Activated naive CD8-positive, alpha-beta T cell treated with anti-CD3 and anti-CD28 coated beads, Interleukin-2, amount 50 U/mL, for 24 hours (primary cell): ENCODE measurements around the gene PKD1L1.

Source experiments
- ATAC-seq: fragments of 150-1000 bp; cut with Tn5 transposase; one replicate; pipeline ENCODE4 v1.10.0; 2021
- DNase-seq: peaks from one replicate; pipeline ENCODE4 v3.0.0; 2021
- H3K27ac Mint-ChIP-seq: one replicate; pipeline ENCODE4 v1.8.0; 2021; ENCODE audit warnings: mild to moderate bottlenecking, mixed read lengths
- H3K27me3 Mint-ChIP-seq: one replicate; pipeline ENCODE4 v1.8.0; 2021; ENCODE audit warnings: mixed read lengths
- H3K36me3 Mint-ChIP-seq: one replicate; pipeline ENCODE4 v1.8.0; 2021; ENCODE audit warnings: low read depth, mixed read lengths
- H3K4me1 Mint-ChIP-seq: one replicate; pipeline ENCODE4 v1.8.0; 2021; ENCODE audit warnings: mixed read lengths
- H3K4me3 Mint-ChIP-seq: one replicate; pipeline ENCODE4 v1.8.0; 2021; ENCODE audit warnings: mild to moderate bottlenecking, moderate library complexity, mixed read lengths
- H3K9me3 Mint-ChIP-seq: one replicate; pipeline ENCODE4 v1.8.0; 2021; ENCODE audit warnings: mixed read lengths

PKD1L1 gene

GRCh38 chr7:47817917-47818316 lies 130.3 kb downstream of the PKD1L1 start:
- Mint-ChIP-seq H3K27ac (no peak overlapping the region), H3K4me3 (no peak overlapping the region)
- DNase-seq, result no peak

GRCh38 chr7:47816647-47817046 lies 131.6 kb downstream of the PKD1L1 start:
- no peaks in the 10 kb centered on the region for H3K4me1 Mint-ChIP-seq
- no peaks in the 10 kb centered on the region for H3K36me3 Mint-ChIP-seq
- DNase-seq (no peak), ATAC-seq (no peak)
- H3K27me3 Mint-ChIP-seq, result no peaks in the 10 kb centered on the region
- no peak overlapping the region for H3K27ac Mint-ChIP-seq
- no peak overlapping the region for H3K4me3 Mint-ChIP-seq
- H3K9me3 Mint-ChIP-seq, result no peaks in the 10 kb centered on the region

More at GRCh38 chr7:47817917-47818316, 130.3 kb downstream of the PKD1L1 start:
- Mint-ChIP-seq H3K27me3 (no peaks in the 10 kb centered on the region), H3K4me1 (no peaks in the 10 kb centered on the region), H3K36me3 (no peaks in the 10 kb centered on the region), H3K9me3 (no peaks in the 10 kb centered on the region)
- no peak for ATAC-seq

- no peaks in the 10 kb centered on the region for H3K4me1 Mint-ChIP-seq
- no peaks in the 10 kb centered on the region for H3K27me3 Mint-ChIP-seq
- H3K27ac Mint-ChIP-seq, result no peak overlapping the region
- no peaks in the 10 kb centered on the region for H3K36me3 Mint-ChIP-seq
- ATAC-seq (no peak), DNase-seq (no peak)
- H3K4me3 Mint-ChIP-seq, result no peak overlapping the region
- H3K9me3 Mint-ChIP-seq, result no peaks in the 10 kb centered on the region
Observed at GRCh38 chr7:47815867-47816266, 132.4 kb downstream of the PKD1L1 start.

GRCh38 chr7:47814905-47815613 lies 133.2 kb downstream of the PKD1L1 start:
- Mint-ChIP-seq H3K36me3 (no peaks in the 10 kb centered on the region), H3K27ac (no peak overlapping the region), H3K4me3 (no peak overlapping the region), H3K27me3 (no peaks in the 10 kb centered on the region), H3K9me3 (no peaks in the 10 kb centered on the region), H3K4me1 (no peaks in the 10 kb centered on the region)
- no peak for DNase-seq
- ATAC-seq, result no peak

- Mint-ChIP-seq H3K4me1 (no peaks in the 10 kb centered on the region), H3K4me3 (no peak overlapping the region), H3K27ac (no peak overlapping the region), H3K27me3 (no peaks in the 10 kb centered on the region), H3K36me3 (no peaks in the 10 kb centered on the region), H3K9me3 (no peaks in the 10 kb centered on the region)
- DNase-seq (no peak), ATAC-seq (no peak)
Observed at GRCh38 chr7:47813620-47814260, 134.5 kb downstream of the PKD1L1 start.

GRCh38 chr7:47812429-47813136 lies 135.7 kb downstream of the PKD1L1 start:
- Mint-ChIP-seq H3K36me3 (no peaks in the 10 kb centered on the region), H3K27me3 (no peaks in the 10 kb centered on the region), H3K4me1 (no peaks in the 10 kb centered on the region), H3K4me3 (no peak overlapping the region), H3K9me3 (no peaks in the 10 kb centered on the region), H3K27ac (no peak overlapping the region)
- no peak for DNase-seq
- no peak for ATAC-seq

GRCh38 chr7:47811632-47812380 lies 136.5 kb downstream of the PKD1L1 start:
- H3K27me3 Mint-ChIP-seq, result no peaks in the 10 kb centered on the region

GRCh38 chr7:47809387-47809786 lies 138.9 kb downstream of the PKD1L1 start:
- no peak overlapping the region for H3K4me3 Mint-ChIP-seq
- H3K36me3 Mint-ChIP-seq, result no peaks in the 10 kb centered on the region
- ATAC-seq (no peak), DNase-seq (no peak)
- no peaks in the 10 kb centered on the region for H3K27me3 Mint-ChIP-seq
- H3K4me1 Mint-ChIP-seq, result no peaks in the 10 kb centered on the region
- H3K27ac Mint-ChIP-seq, result no peak overlapping the region
- H3K9me3 Mint-ChIP-seq, result no peaks in the 10 kb centered on the region

More at GRCh38 chr7:47811632-47812380, 136.5 kb downstream of the PKD1L1 start:
- H3K27ac Mint-ChIP-seq, result no peak overlapping the region
- H3K4me3 Mint-ChIP-seq, result no peak overlapping the region
- H3K36me3 Mint-ChIP-seq, result no peaks in the 10 kb centered on the region
- no peak for DNase-seq
- no peaks in the 10 kb centered on the region for H3K4me1 Mint-ChIP-seq
- no peak for ATAC-seq
- no peaks in the 10 kb centered on the region for H3K9me3 Mint-ChIP-seq

GRCh38 chr7:47808321-47808720 lies 139.9 kb downstream of the PKD1L1 start:
- ATAC-seq, result no peak
- Mint-ChIP-seq H3K27me3 (no peaks in the 10 kb centered on the region), H3K27ac (no peak overlapping the region), H3K4me3 (no peak overlapping the region), H3K4me1 (no peaks in the 10 kb centered on the region), H3K9me3 (no peaks in the 10 kb centered on the region), H3K36me3 (no peaks in the 10 kb centered on the region)
- no peak for DNase-seq

- Mint-ChIP-seq H3K4me1 (no peaks in the 10 kb centered on the region), H3K27me3 (no peaks in the 10 kb centered on the region), H3K9me3 (no peaks in the 10 kb centered on the region), H3K4me3 (no peak overlapping the region), H3K27ac (no peak overlapping the region), H3K36me3 (no peaks in the 10 kb centered on the region)
- DNase-seq, result no peak
- ATAC-seq, result no peak
Observed at GRCh38 chr7:47807756-47808155, 140.5 kb downstream of the PKD1L1 start.

GRCh38 chr7:47807126-47807525 lies 141.1 kb downstream of the PKD1L1 start:
- no peaks in the 10 kb centered on the region for H3K36me3 Mint-ChIP-seq
- no peaks in the 10 kb centered on the region for H3K9me3 Mint-ChIP-seq
- H3K4me3 Mint-ChIP-seq, result no peak overlapping the region
- ATAC-seq (peak; percentile 8), DNase-seq (no peak)
- H3K27me3 Mint-ChIP-seq, result no peaks in the 10 kb centered on the region
- no peaks in the 10 kb centered on the region for H3K4me1 Mint-ChIP-seq
- no peak overlapping the region for H3K27ac Mint-ChIP-seq

- no peaks in the 10 kb centered on the region for H3K9me3 Mint-ChIP-seq
- no peak overlapping the region for H3K27ac Mint-ChIP-seq
- ATAC-seq, result no peak
Observed at GRCh38 chr7:47806701-47807103, 141.6 kb downstream of the PKD1L1 start.

GRCh38 chr7:47804767-47805545 lies 143.3 kb downstream of the PKD1L1 start:
- H3K4me1 Mint-ChIP-seq, result no peaks in the 10 kb centered on the region
- DNase-seq (no peak), ATAC-seq (no peak)
- H3K27me3 Mint-ChIP-seq, result no peaks in the 10 kb centered on the region
- no peaks in the 10 kb centered on the region for H3K36me3 Mint-ChIP-seq
- no peak overlapping the region for H3K27ac Mint-ChIP-seq
- H3K4me3 Mint-ChIP-seq, result no peak overlapping the region
- H3K9me3 Mint-ChIP-seq, result no peaks in the 10 kb centered on the region

More at GRCh38 chr7:47806701-47807103, 141.6 kb downstream of the PKD1L1 start:
- Mint-ChIP-seq H3K4me1 (no peaks in the 10 kb centered on the region), H3K27me3 (no peaks in the 10 kb centered on the region), H3K4me3 (no peak overlapping the region), H3K36me3 (no peaks in the 10 kb centered on the region)
- DNase-seq, result no peak

- Mint-ChIP-seq H3K9me3 (no peaks in the 10 kb centered on the region), H3K4me1 (no peaks in the 10 kb centered on the region), H3K36me3 (no peaks in the 10 kb centered on the region), H3K27ac (no peak overlapping the region), H3K4me3 (no peak overlapping the region), H3K27me3 (no peaks in the 10 kb centered on the region)
- ATAC-seq (no peak), DNase-seq (no peak)
Observed at GRCh38 chr7:47803846-47804245, 144.4 kb downstream of the PKD1L1 start.
